Endothelial cell of umbilical vein (primary cell): Measurements from ENCODE around the gene FLRT1. TPM values are rescaled to one million over a fixed set of nuclear protein-coding genes. Genes with fewer than 3 reads are reported as not detected.
"Not testable (repeated sequence)": the region's sequence is repeated elsewhere in the genome, so short reads cannot be mapped to it uniquely, and the experiment has no call there.

Source experiments
- BruUV-seq: library from RNA; stranded (reverse); fragments of 400-500 nt; replicated peaks from 2 replicates; lab custom pipeline; 2021; lab: Mats Ljungman, UMichigan
- CTCF ChIA-PET: fragments of 300-600, 350-600 bp; sonication (Branson Sonifier 250); formaldehyde crosslinking; loops from one replicate; lab custom pipeline; 2021; ENCODE audit warnings: antibody characterized with exemption, inconsistent platforms; lab: Charles Lee
- POLR2A ChIA-PET: fragments of 300-600, 350-600 bp; sonication (Branson Sonifier 250); formaldehyde crosslinking; loops from one replicate; lab custom pipeline; 2021; ENCODE audit warnings: antibody characterized with exemption, inconsistent platforms; lab: Charles Lee
- DNase-seq: peaks from one replicate; pipeline ENCODE4 v3.0.0-alpha.2; 2011; ENCODE audit warnings: low read depth, low spot score
- FAIRE-seq: peaks from 2 replicates; lab custom pipeline; 2011; peaks lifted over from hg19 to GRCh38; lab: Jason Lieb, UNC
- H2AFZ ChIP-seq: 2 replicates; pipeline ENCODE4 v1.6.0; 2012; ENCODE audit warnings: low read depth, low read length, control low read depth, inconsistent platforms
- H3K27ac ChIP-seq: 2 replicates; pipeline ENCODE4 v1.5.1; 2011; ENCODE audit warnings: low read depth, mild to moderate bottlenecking, control low read depth, low read length, moderate library complexity; ENCODE audit not compliant: insufficient read depth
- H3K27me3 ChIP-seq, 2 experiments: 2 replicates each; pipeline versions ENCODE4 v1.6.0 to v1.6.1; 2011; ENCODE audit warnings: low read length in 2 of 2, mixed read lengths in 1 of 2; ENCODE audit not compliant: control insufficient read depth in 2 of 2, insufficient read depth in 2 of 2
- H3K36me3 ChIP-seq, 2 experiments: 2 replicates in 1 of 2; 3 replicates in 1 of 2; pipeline ENCODE4 v1.5.1; 2011; ENCODE audit warnings: low read length in 2 of 2, mild to moderate bottlenecking in 1 of 2, moderate library complexity in 1 of 2; ENCODE audit not compliant: control insufficient read depth in 2 of 2, insufficient read depth in 2 of 2; ENCODE audit errors: extremely low read depth in 1 of 2
- H3K4me1 ChIP-seq: 3 replicates; pipeline ENCODE4 v1.5.1; 2011; ENCODE audit warnings: mild to moderate bottlenecking, low read length; ENCODE audit not compliant: control insufficient read depth, insufficient read depth; ENCODE audit errors: extremely low read depth
- H3K4me2 ChIP-seq: 2 replicates; pipeline ENCODE4 v1.6.1; 2011; ENCODE audit warnings: low read length, control low read depth, mixed read lengths; ENCODE audit not compliant: insufficient read depth
- H3K4me3 ChIP-seq, 3 experiments: fragments of 200-600 bp in 1 of 3; sonication (generic), shearing (Covaris generic) in 1 of 3; replicated peaks in 1 of 3; 2 replicates each; pipeline ENCODE4 v1.5.1; 2011 to 2016; ENCODE audit warnings: control low read depth in 3 of 3, low read length in 3 of 3, mild to moderate bottlenecking in 2 of 3, inconsistent platforms in 1 of 3, low read depth in 1 of 3, moderate library complexity in 1 of 3; ENCODE audit not compliant: insufficient read depth in 1 of 3
- H3K79me2 ChIP-seq: 2 replicates; pipeline ENCODE4 v1.6.0; 2012; ENCODE audit warnings: low read length, inconsistent platforms; ENCODE audit not compliant: control insufficient read depth, insufficient read depth
- H3K9ac ChIP-seq: replicated peaks from 2 replicates; pipeline ENCODE3; 2011; ENCODE audit warnings: low read length, control low read depth; ENCODE audit not compliant: insufficient read depth; ENCODE audit errors: extremely low read depth
- H3K9me1 ChIP-seq: replicated peaks from 3 replicates; pipeline ENCODE4 v1.6.0; 2011; ENCODE audit warnings: mild to moderate bottlenecking, low read length; ENCODE audit not compliant: control insufficient read depth, insufficient read depth; ENCODE audit errors: extremely low read depth
- H3K9me3 ChIP-seq: replicated peaks from 2 replicates; pipeline ENCODE4 v1.5.1; 2012; ENCODE audit warnings: low read length, inconsistent platforms; ENCODE audit not compliant: control insufficient read depth, insufficient read depth
- H4K20me1 ChIP-seq: replicated peaks from 2 replicates; pipeline ENCODE3; 2011; ENCODE audit warnings: mild to moderate bottlenecking, low read length; ENCODE audit not compliant: control insufficient read depth, insufficient read depth; ENCODE audit errors: extremely low read depth
- EZH2 ChIP-seq: IDR thresholded peaks from 2 replicates; pipeline ENCODE4 v1.6.1; 2012; ENCODE audit warnings: borderline replicate concordance, low read depth, mild to moderate bottlenecking, moderate library complexity, low read length, inconsistent platforms; ENCODE audit not compliant: severe bottlenecking
- FOS ChIP-seq: IDR thresholded peaks from 2 replicates; pipeline ENCODE4 v1.6.1; 2011; ENCODE audit warnings: mild to moderate bottlenecking, low read length, moderate library complexity, borderline replicate concordance; ENCODE audit not compliant: insufficient read depth
- GATA2 ChIP-seq: IDR thresholded peaks from 2 replicates; pipeline ENCODE4 v1.7.0; 2011; ENCODE audit warnings: low read depth, mild to moderate bottlenecking, moderate library complexity, mixed read lengths, low read length; ENCODE audit not compliant: insufficient read length, insufficient read depth
- JUN ChIP-seq: IDR thresholded peaks from 2 replicates; pipeline ENCODE4 v1.6.1; 2011; ENCODE audit warnings: borderline replicate concordance, low read depth; ENCODE audit not compliant: insufficient read length, insufficient read depth
- POLR2A ChIP-seq: IDR thresholded peaks from 2 replicates; pipeline ENCODE4 v1.6.1; 2012; ENCODE audit warnings: low read depth, mild to moderate bottlenecking, control low read depth, low read length
- POLR2AphosphoS5 ChIP-seq: IDR thresholded peaks from 2 replicates; pipeline ENCODE4 v1.6.1; 2012; ENCODE audit warnings: low read depth, mild to moderate bottlenecking, control low read depth, low read length, moderate library complexity; ENCODE audit not compliant: insufficient read depth
- dilution Hi-C: fragments of 300-500 bp; cut with MboI; formaldehyde crosslinking; loops from one replicate; pipeline ENCODE4 v1.15.0; 2019; ENCODE audit warnings: low sequenced_read_pairs; ENCODE audit not compliant: extremely low pct_ligation_motif_present
- intact Hi-C: fragments of 100-400 bp; cut with micrococcal nuclease; formaldehyde crosslinking; loops from one replicate; pipeline ENCODE4 v1.10.0; 2022
- polyA plus RNA-seq, 4 experiments: library from polyadenylated mRNA; depleted of rRNA in 3 of 4; stranded (reverse) in 3 of 4; unstranded in 1 of 4; fragments of >200 nt; gene quantifications; 2 replicates each; pipeline versions ENCODE4 v1.2.1 to v1.2.3, GENCODE V29; 2011 to 2012; ENCODE audit warnings: missing spikeins in 1 of 4
- total RNA-seq: library from RNA; stranded (reverse); gene quantifications from 2 replicates; pipeline ENCODE4 v1.2.3, GENCODE V29; 2021

Gene FLRT1
- total and polyA plus RNA-seq, 2 donors (not counting 3 experiments of a cell fraction or from before 2014, with no cell fraction given): not detected

DNA sequence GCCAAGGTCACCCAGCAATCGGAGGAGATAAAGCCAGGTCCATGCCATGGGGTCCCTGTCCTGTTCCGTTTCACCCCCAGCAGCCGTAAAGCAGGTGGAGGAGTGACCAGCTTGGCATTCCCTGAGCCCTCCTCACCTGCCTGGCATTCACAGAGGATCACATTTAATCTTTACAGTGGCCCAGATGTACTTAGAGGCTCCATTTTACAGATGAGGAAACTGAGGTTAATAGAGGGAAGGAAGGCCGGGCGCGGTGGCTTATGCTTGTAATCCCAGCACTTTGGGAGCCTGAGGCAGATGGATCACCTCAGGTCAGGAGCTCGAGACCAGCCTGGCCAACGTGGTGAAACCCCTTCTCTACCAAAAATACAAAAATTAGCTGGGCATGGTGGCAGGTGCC is 11.6 kb downstream of the FLRT1 start:
- dilution Hi-C loops, H3K4me3 ChIP-seq, H3K79me2 ChIP-seq, H3K36me3 ChIP-seq, H3K9me1 ChIP-seq, H3K27me3 ChIP-seq, BruUV-seq, H2AFZ ChIP-seq, H3K4me1 ChIP-seq, H3K9ac ChIP-seq, H3K27ac ChIP-seq, H3K9me3 ChIP-seq, H3K4me2 ChIP-seq, POLR2A ChIA-PET, FAIRE-seq, DNase-seq, H4K20me1 ChIP-seq, intact Hi-C loops: not testable (repeated sequence)
- CTCF ChIA-PET: interaction anchor here (0.7 to 0.8 kb wide), 2 partner anchors 16 to 17 kb away, joined by 3 to 6 read pairs; no protein-coding TSS in a partner anchor

DNA sequence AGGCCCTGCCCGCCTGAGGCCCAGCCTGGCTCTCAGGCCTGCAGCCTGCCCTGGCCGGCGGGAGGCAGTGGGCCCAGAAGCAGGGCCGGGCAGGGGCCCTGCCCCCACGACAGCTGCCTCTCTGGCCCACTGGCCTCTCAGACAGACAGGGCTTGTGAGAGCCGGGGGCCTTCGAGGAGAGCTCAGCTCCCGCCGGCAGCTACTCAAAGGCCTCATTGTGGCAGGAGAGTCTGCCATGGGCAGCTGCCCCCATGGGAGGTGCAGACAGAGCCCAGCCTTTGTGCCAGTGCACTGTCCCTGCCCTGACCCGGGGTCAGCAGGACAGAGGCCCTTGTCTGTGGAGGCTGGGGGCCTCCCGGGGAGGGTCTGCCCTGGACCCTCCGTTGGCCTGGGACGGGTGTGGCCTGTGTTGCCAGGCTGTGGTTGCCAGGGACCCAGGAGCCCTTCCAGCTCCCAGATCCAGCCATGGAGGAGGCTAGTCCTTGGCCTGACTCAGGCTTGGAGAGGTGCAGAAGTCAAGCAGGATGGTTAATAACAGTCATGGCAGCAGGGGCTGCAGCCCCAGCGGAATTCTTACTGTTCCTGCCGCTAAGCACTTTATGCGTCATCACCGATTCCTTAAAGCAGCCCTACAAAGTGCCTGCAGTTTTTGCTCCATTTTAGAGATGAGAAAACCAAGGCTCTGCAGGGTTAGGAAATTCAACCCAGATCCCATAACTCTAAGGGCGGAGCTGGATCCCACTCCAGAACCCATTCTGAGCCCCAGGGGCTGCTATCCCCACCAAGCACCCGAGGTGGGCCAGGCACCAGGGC is 12.5 kb downstream of the FLRT1 start:
- no peaks in the 10 kb centered on the region for H4K20me1 ChIP-seq
- no peaks in the 10 kb centered on the region for H3K27me3 ChIP-seq
- H3K9ac ChIP-seq: no peak overlapping the region
- no peaks in the 10 kb centered on the region for H3K4me1 ChIP-seq
- CTCF ChIA-PET: interaction anchor here (0.8 kb wide), 1 partner anchor 16 kb away, joined by 3 read pairs; no protein-coding TSS in a partner anchor
- no peak overlapping the region for H3K27ac ChIP-seq
- no peaks in the 10 kb centered on the region for H3K36me3 ChIP-seq
- no peak overlapping the region for H2AFZ ChIP-seq
- FAIRE-seq (no peak), DNase-seq (no peak)
- no peak overlapping the region for H3K4me2 ChIP-seq
- BruUV-seq: no TSS peak
- H3K4me3 ChIP-seq: no peak overlapping the region
- intact Hi-C loops: no loop called here
- H3K9me3 ChIP-seq: no peaks in the 10 kb centered on the region
- H3K9me1 ChIP-seq: no peaks in the 10 kb centered on the region
- no peak for TF ChIP-seq POLR2AphosphoS5
- no peak for TF ChIP-seq GATA2
- TF ChIP-seq POLR2A: no peak
- no peak for TF ChIP-seq EZH2
- TF ChIP-seq FOS: no peak
- TF ChIP-seq JUN: no peak
- dilution Hi-C loops: no loop called here
- POLR2A ChIA-PET: no interaction called here
- H3K79me2 ChIP-seq: no peaks in the 10 kb centered on the region
